ENCODE measurements around the gene KIAA1217.

KIAA1217 gene

GRCh38 chr10:24255115-24255880 lies 46.4 kb downstream of the KIAA1217 start:
- Histone ChIP-seq H3K4me2 (ENCODE audit: low read depth, low read length, poor library complexity, severe bottlenecking) (no peak overlapping the region), H3K9ac (ENCODE audit: low read length) (no peak overlapping the region), H3K27me3 (ENCODE audit: low read length) (no peaks in the 10 kb centered on the region), H3K36me3 (ENCODE audit: low read length) (no peaks in the 10 kb centered on the region), H2AFZ (ENCODE audit: low read depth, low read length, severe bottlenecking) (no peak overlapping the region), H3F3A (ENCODE audit: insufficient read depth) (no peaks in the 10 kb centered on the region), H3K4me3 (ENCODE audit: insufficient read depth, low read length, poor library complexity, severe bottlenecking) (no peak overlapping the region), H4K20me1 (ENCODE audit: low read depth, low read length) (no peaks in the 10 kb centered on the region), H3K9me3 (ENCODE audit: insufficient read depth, low read length) (no peaks in the 10 kb centered on the region), H3K27ac (ENCODE audit: low read depth, low read length) (no peak overlapping the region), H3K79me2 (ENCODE audit: insufficient read depth, low read length) (no peaks in the 10 kb centered on the region), H3K9me2 (replicated peaks; ENCODE audit: insufficient read depth, low read length) (no peaks in the 10 kb centered on the region)
- no peak for TF ChIP-seq CTCF (IDR thresholded peaks at IDR 0.05; ENCODE audit: insufficient read depth, low read length, poor library complexity, severe bottlenecking)

- Histone ChIP-seq H3K9me3 (ENCODE audit: insufficient read depth, low read length) (no peaks in the 10 kb centered on the region), H3F3A (ENCODE audit: insufficient read depth) (no peaks in the 10 kb centered on the region), H3K9ac (ENCODE audit: low read length) (no peak overlapping the region), H3K27me3 (ENCODE audit: low read length) (no peaks in the 10 kb centered on the region), H3K9me2 (replicated peaks; ENCODE audit: insufficient read depth, low read length) (no peaks in the 10 kb centered on the region), H4K20me1 (ENCODE audit: low read depth, low read length) (no peaks in the 10 kb centered on the region), H3K36me3 (ENCODE audit: low read length) (no peaks in the 10 kb centered on the region), H2AFZ (ENCODE audit: low read depth, low read length, severe bottlenecking) (no peak overlapping the region), H3K27ac (ENCODE audit: low read depth, low read length) (no peak overlapping the region), H3K79me2 (ENCODE audit: insufficient read depth, low read length) (no peaks in the 10 kb centered on the region), H3K4me2 (ENCODE audit: low read depth, low read length, poor library complexity, severe bottlenecking) (no peak overlapping the region), H3K4me3 (ENCODE audit: insufficient read depth, low read length, poor library complexity, severe bottlenecking) (no peak overlapping the region)
- TF ChIP-seq CTCF (IDR thresholded peaks at IDR 0.05; ENCODE audit: insufficient read depth, low read length, poor library complexity, severe bottlenecking) (no peak), EZH2phosphoT487 (conservative IDR thresholded peaks at IDR 0.05; ENCODE audit: low read length) (no peak)
Measured at GRCh38 chr10:24255881-24256311, 47.0 kb downstream of the KIAA1217 start.

- Histone ChIP-seq H3K4me3 (ENCODE audit: insufficient read depth, low read length, poor library complexity, severe bottlenecking) (no peak overlapping the region), H3K36me3 (ENCODE audit: low read length) (no peaks in the 10 kb centered on the region), H3K9me3 (ENCODE audit: insufficient read depth, low read length) (no peaks in the 10 kb centered on the region), H3K9ac (ENCODE audit: low read length) (no peak overlapping the region), H4K20me1 (ENCODE audit: low read depth, low read length) (no peaks in the 10 kb centered on the region), H3F3A (ENCODE audit: insufficient read depth) (no peaks in the 10 kb centered on the region), H3K27ac (ENCODE audit: low read depth, low read length) (no peak overlapping the region), H2AFZ (ENCODE audit: low read depth, low read length, severe bottlenecking) (no peak overlapping the region), H3K79me2 (ENCODE audit: insufficient read depth, low read length) (no peaks in the 10 kb centered on the region), H3K9me2 (replicated peaks; ENCODE audit: insufficient read depth, low read length) (no peaks in the 10 kb centered on the region), H3K4me2 (ENCODE audit: low read depth, low read length, poor library complexity, severe bottlenecking) (no peak overlapping the region), H3K27me3 (ENCODE audit: low read length) (no peaks in the 10 kb centered on the region)
- no peak for TF ChIP-seq EZH2phosphoT487 (conservative IDR thresholded peaks at IDR 0.05; ENCODE audit: low read length)
- no peak for TF ChIP-seq CTCF (IDR thresholded peaks at IDR 0.05; ENCODE audit: insufficient read depth, low read length, poor library complexity, severe bottlenecking)
Measured at GRCh38 chr10:24256619-24257107, 47.7 kb downstream of the KIAA1217 start.
